WTC11 (cell line): ENCODE results near the gene RPL27. TPM values are rescaled to one million over a fixed set of nuclear protein-coding genes. Genes with fewer than 3 reads are reported as not detected.

Experiments
- ATAC-seq: fragments of 200-7000 bp; cut with Tn5 transposase; 2 replicates; pipeline ENCODE4 v1.10.0; 2021; ENCODE audit warnings: mild to moderate bottlenecking, moderate library complexity
- CTCF ChIA-PET: fragments of 300-600 bp; sonication (Branson Sonifier 250); formaldehyde crosslinking; loops from one replicate; lab custom pipeline; 2021; ENCODE audit warnings: antibody characterized with exemption; lab: Charles Lee
- POLR2A ChIA-PET: fragments of 350-600 bp; sonication (Branson Sonifier 250); formaldehyde crosslinking; loops from one replicate; lab custom pipeline; 2021; ENCODE audit warnings: antibody characterized with exemption; lab: Charles Lee
- DNase-seq: peaks from one replicate; pipeline ENCODE4 v3.0.0; 2021; ENCODE audit warnings: low spot score
- H3K27ac Mint-ChIP-seq: 2 replicates; pipeline ENCODE4 v1.8.0; 2021; ENCODE audit warnings: mixed read lengths
- H3K27me3 Mint-ChIP-seq: 2 replicates; pipeline ENCODE4 v1.8.0; 2021; ENCODE audit warnings: low read depth, mild to moderate bottlenecking, moderate library complexity, mixed read lengths
- H3K36me3 Mint-ChIP-seq: 2 replicates; pipeline ENCODE4 v1.8.0; 2021; ENCODE audit warnings: mixed read lengths
- H3K4me1 Mint-ChIP-seq: 2 replicates; pipeline ENCODE4 v1.8.0; 2022; ENCODE audit warnings: mixed read lengths
- H3K4me3 Mint-ChIP-seq: 2 replicates; pipeline ENCODE4 v1.8.0; 2021; ENCODE audit warnings: mild to moderate bottlenecking, moderate library complexity, mixed read lengths
- H3K9me3 Mint-ChIP-seq: 2 replicates; pipeline ENCODE4 v1.8.0; 2021; ENCODE audit warnings: mixed read lengths
- AR ChIP-seq: fragments of 250-450 bp; sonication (Bioruptor Pico); IDR thresholded peaks from 2 replicates; pipeline ENCODE4 v1.9.0; 2021; ENCODE audit warnings: mild to moderate bottlenecking
- ATF3 ChIP-seq: sonication (generic); formaldehyde crosslinking; conservative IDR thresholded peaks from 2 replicates; pipeline ENCODE4 v1.8.1; 2022; ENCODE audit warnings: mild to moderate bottlenecking, missing genetic modification reagents
- CREM ChIP-seq: sonication (generic); formaldehyde crosslinking; IDR thresholded peaks from 2 replicates; pipeline ENCODE4 v1.8.1; 2022; ENCODE audit warnings: mild to moderate bottlenecking, missing genetic modification reagents, moderate library complexity
- EMX1 ChIP-seq: fragments of 250-450 bp; sonication (Bioruptor Pico); IDR thresholded peaks from 2 replicates; pipeline ENCODE4 v1.8.0; 2021; ENCODE audit warnings: mild to moderate bottlenecking
- ETV6 ChIP-seq: sonication (generic); formaldehyde crosslinking; IDR thresholded peaks from 2 replicates; pipeline ENCODE4 v1.8.1; 2022; ENCODE audit warnings: mild to moderate bottlenecking, missing genetic modification reagents
- FOXJ3 ChIP-seq: sonication (generic); formaldehyde crosslinking; IDR thresholded peaks from 2 replicates; pipeline ENCODE4 v1.9.0; 2021; ENCODE audit warnings: missing genetic modification reagents, mild to moderate bottlenecking, borderline replicate concordance
- HMGA2 ChIP-seq: fragments of 250-450 bp; sonication (Bioruptor Pico); IDR thresholded peaks from 2 replicates; pipeline ENCODE4 v1.4.0; 2021; ENCODE audit warnings: mild to moderate bottlenecking, moderate library complexity
- IRF1 ChIP-seq: sonication (generic); formaldehyde crosslinking; IDR thresholded peaks from 2 replicates; pipeline ENCODE4 v1.8.0; 2023; ENCODE audit warnings: missing genetic modification reagents
- JAZF1 ChIP-seq: fragments of 250-450 bp; sonication (Bioruptor Pico); IDR thresholded peaks from 2 replicates; pipeline ENCODE4 v1.9.0; 2021; ENCODE audit warnings: moderate library complexity, mild to moderate bottlenecking, inconsistent platforms
- MXD4 ChIP-seq: fragments of 250-450 bp; sonication (Bioruptor Pico); IDR thresholded peaks from 2 replicates; pipeline ENCODE4 v1.8.0; 2021; ENCODE audit warnings: mild to moderate bottlenecking, moderate library complexity, borderline replicate concordance
- NR1H2 ChIP-seq: sonication (generic); formaldehyde crosslinking; IDR thresholded peaks from 2 replicates; pipeline ENCODE4 v1.9.0; 2021; ENCODE audit warnings: mild to moderate bottlenecking, moderate library complexity, missing genetic modification reagents
- NR3C1 ChIP-seq: sonication (generic); formaldehyde crosslinking; conservative IDR thresholded peaks from 2 replicates; pipeline ENCODE4 v1.8.1; 2023; ENCODE audit warnings: low read depth, mild to moderate bottlenecking, missing genetic modification reagents
- OVOL2 ChIP-seq: fragments of 250-450 bp; sonication (Bioruptor Pico); IDR thresholded peaks from 2 replicates; pipeline ENCODE4 v1.9.0; 2021; ENCODE audit warnings: mild to moderate bottlenecking, borderline replicate concordance
- SP1 ChIP-seq: sonication (generic); formaldehyde crosslinking; conservative IDR thresholded peaks from 2 replicates; pipeline ENCODE4 v1.8.1; 2022; ENCODE audit warnings: missing genetic modification reagents
- TEAD1 ChIP-seq: sonication (generic); formaldehyde crosslinking; IDR thresholded peaks from 2 replicates; pipeline ENCODE4 v1.8.0; 2022; ENCODE audit warnings: mild to moderate bottlenecking, missing genetic modification reagents
- TP53 ChIP-seq: sonication (generic); formaldehyde crosslinking; IDR thresholded peaks from 2 replicates; pipeline ENCODE4 v1.8.1; 2023; ENCODE audit warnings: mild to moderate bottlenecking, missing genetic modification reagents
- ZNF232 ChIP-seq: sonication (generic); formaldehyde crosslinking; IDR thresholded peaks from 2 replicates; pipeline ENCODE4 v1.8.0; 2022; ENCODE audit warnings: mild to moderate bottlenecking, missing genetic modification reagents
- ZNF263 ChIP-seq: sonication (generic); formaldehyde crosslinking; IDR thresholded peaks from 2 replicates; pipeline ENCODE4 v1.8.1; 2022; ENCODE audit warnings: low read depth, mild to moderate bottlenecking, moderate library complexity, missing genetic modification reagents
- ZNF396 ChIP-seq: fragments of 250-450 bp; sonication (Bioruptor Pico); IDR thresholded peaks from 2 replicates; pipeline ENCODE4 v1.8.0; 2021; ENCODE audit warnings: mild to moderate bottlenecking, moderate library complexity, borderline replicate concordance
- total RNA-seq: library from RNA; stranded (reverse); gene quantifications from 3 replicates; pipeline ENCODE4 v1.2.3, GENCODE V29; 2021
- TF ChIP-seq, protein P1 (sequence below): sonication (generic); formaldehyde crosslinking; IDR thresholded peaks from 2 replicates; pipeline ENCODE4 v1.8.0; 2022; ENCODE audit warnings: mild to moderate bottlenecking, missing genetic modification reagents
- TF ChIP-seq, protein P2 (sequence below): sonication (generic); formaldehyde crosslinking; IDR thresholded peaks from 2 replicates; pipeline ENCODE4 v1.8.1; 2023; ENCODE audit warnings: mild to moderate bottlenecking, missing genetic modification reagents
- TF ChIP-seq, protein P3 (sequence below): sonication (generic); formaldehyde crosslinking; IDR thresholded peaks from 2 replicates; pipeline ENCODE4 v1.8.0; 2022; ENCODE audit warnings: mild to moderate bottlenecking, missing genetic modification reagents

Gene RPL27
- total RNA-seq, 1 experiment from 2014 or later: 1,391 TPM

GRCh38 chr17:42967925-42968324 is 30.3 kb upstream of the RPL27 start:
- peaks cover 7% of the 10 kb centered on the region for H3K36me3 Mint-ChIP-seq
- ChIA-PET CTCF (no interaction called here), POLR2A (no interaction called here)
- no peak overlapping the region for H3K4me3 Mint-ChIP-seq
- no peak overlapping the region for H3K27ac Mint-ChIP-seq
- H3K27me3 Mint-ChIP-seq: no peaks in the 10 kb centered on the region
- H3K9me3 Mint-ChIP-seq: no peaks in the 10 kb centered on the region
- TF ChIP-seq ZNF396 (CRISPR knock-in tag) (no peak), ZNF232 (no peak), ZNF263 (no peak), ATF3 (no peak), CREM (CRISPR knock-in tag) (no peak), NR1H2 (no peak), AR (CRISPR knock-in tag) (no peak)
- TF ChIP-seq, protein P1, sequence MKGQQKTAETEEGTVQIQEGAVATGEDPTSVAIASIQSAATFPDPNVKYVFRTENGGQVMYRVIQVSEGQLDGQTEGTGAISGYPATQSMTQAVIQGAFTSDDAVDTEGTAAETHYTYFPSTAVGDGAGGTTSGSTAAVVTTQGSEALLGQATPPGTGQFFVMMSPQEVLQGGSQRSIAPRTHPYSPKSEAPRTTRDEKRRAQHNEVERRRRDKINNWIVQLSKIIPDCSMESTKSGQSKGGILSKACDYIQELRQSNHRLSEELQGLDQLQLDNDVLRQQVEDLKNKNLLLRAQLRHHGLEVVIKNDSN (CRISPR knock-in tag): no peak
- peaks cover 5% of the 10 kb centered on the region for H3K4me1 Mint-ChIP-seq
- ATAC-seq (no peak), DNase-seq (no peak)

GRCh38 chr17:42969001-42969581 is 29.1 kb upstream of the RPL27 start:
- no peak overlapping the region for H3K4me3 Mint-ChIP-seq
- TF ChIP-seq EMX1 (CRISPR knock-in tag) (no peak), OVOL2 (no peak), TEAD1 (CRISPR knock-in tag) (no peak), NR3C1 (CRISPR knock-in tag) (no peak), IRF1 (no peak), JAZF1 (no peak), ETV6 (CRISPR knock-in tag) (no peak), SP1 (no peak), FOXJ3 (CRISPR knock-in tag) (no peak), MXD4 (CRISPR knock-in tag) (no peak), HMGA2 (CRISPR knock-in tag) (no peak), ZNF396 (CRISPR knock-in tag) (no peak), TP53 (CRISPR knock-in tag) (no peak)
- TF ChIP-seq, protein P2, sequence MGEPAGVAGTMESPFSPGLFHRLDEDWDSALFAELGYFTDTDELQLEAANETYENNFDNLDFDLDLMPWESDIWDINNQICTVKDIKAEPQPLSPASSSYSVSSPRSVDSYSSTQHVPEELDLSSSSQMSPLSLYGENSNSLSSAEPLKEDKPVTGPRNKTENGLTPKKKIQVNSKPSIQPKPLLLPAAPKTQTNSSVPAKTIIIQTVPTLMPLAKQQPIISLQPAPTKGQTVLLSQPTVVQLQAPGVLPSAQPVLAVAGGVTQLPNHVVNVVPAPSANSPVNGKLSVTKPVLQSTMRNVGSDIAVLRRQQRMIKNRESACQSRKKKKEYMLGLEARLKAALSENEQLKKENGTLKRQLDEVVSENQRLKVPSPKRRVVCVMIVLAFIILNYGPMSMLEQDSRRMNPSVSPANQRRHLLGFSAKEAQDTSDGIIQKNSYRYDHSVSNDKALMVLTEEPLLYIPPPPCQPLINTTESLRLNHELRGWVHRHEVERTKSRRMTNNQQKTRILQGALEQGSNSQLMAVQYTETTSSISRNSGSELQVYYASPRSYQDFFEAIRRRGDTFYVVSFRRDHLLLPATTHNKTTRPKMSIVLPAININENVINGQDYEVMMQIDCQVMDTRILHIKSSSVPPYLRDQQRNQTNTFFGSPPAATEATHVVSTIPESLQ (CRISPR knock-in tag): no peak
- TF ChIP-seq, protein P3, sequence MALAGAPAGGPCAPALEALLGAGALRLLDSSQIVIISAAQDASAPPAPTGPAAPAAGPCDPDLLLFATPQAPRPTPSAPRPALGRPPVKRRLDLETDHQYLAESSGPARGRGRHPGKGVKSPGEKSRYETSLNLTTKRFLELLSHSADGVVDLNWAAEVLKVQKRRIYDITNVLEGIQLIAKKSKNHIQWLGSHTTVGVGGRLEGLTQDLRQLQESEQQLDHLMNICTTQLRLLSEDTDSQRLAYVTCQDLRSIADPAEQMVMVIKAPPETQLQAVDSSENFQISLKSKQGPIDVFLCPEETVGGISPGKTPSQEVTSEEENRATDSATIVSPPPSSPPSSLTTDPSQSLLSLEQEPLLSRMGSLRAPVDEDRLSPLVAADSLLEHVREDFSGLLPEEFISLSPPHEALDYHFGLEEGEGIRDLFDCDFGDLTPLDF: no peak
- POLR2A ChIA-PET: interaction anchor here (0.7 to 0.9 kb wide), 2 partner anchors 52 to 112 kb away, joined by 9 read pairs; no protein-coding TSS in a partner anchor
- DNase-seq (no peak), ATAC-seq (no peak)
- H3K4me1 Mint-ChIP-seq: no peaks in the 10 kb centered on the region; the same call in 1 of the 2 replicates
- 0 out of 2 replicates have a peak overlapping the region, but pooled peaks have one; percentile 63 for H3K27ac Mint-ChIP-seq
- H3K9me3 Mint-ChIP-seq: no peaks in the 10 kb centered on the region
- H3K27me3 Mint-ChIP-seq: no peaks in the 10 kb centered on the region
- 0 out of 2 replicates have a peak, but pooled peaks cover 3% of the 10 kb centered on the region for H3K36me3 Mint-ChIP-seq
- CTCF ChIA-PET: interaction anchor here (0.7 to 1.0 kb wide), 2 partner anchors 9 to 29 kb away, joined by 3 read pairs; partner anchors contain the start of gene RPL27
